Fibroblast of pulmonary artery (primary cell): ENCODE data around the gene TRPM1.

ENCODE experiments used
- DNase-seq: peaks from one replicate; pipeline ENCODE4 v3.0.0-alpha.2; 2010; ENCODE audit warnings: low read depth
- H3K4me3 ChIP-seq: replicated peaks from 2 replicates; pipeline ENCODE4 v1.5.1; 2011; ENCODE audit warnings: low read depth, mild to moderate bottlenecking, control low read depth, low read length, moderate library complexity
- TF ChIP-seq, protein P1 (sequence below): IDR thresholded peaks from 2 replicates; pipeline ENCODE4 v1.5.1; 2011; ENCODE audit warnings: mild to moderate bottlenecking, control low read depth, low read length, inconsistent platforms; ENCODE audit errors: missing control alignments

TRPM1 gene

DNA sequence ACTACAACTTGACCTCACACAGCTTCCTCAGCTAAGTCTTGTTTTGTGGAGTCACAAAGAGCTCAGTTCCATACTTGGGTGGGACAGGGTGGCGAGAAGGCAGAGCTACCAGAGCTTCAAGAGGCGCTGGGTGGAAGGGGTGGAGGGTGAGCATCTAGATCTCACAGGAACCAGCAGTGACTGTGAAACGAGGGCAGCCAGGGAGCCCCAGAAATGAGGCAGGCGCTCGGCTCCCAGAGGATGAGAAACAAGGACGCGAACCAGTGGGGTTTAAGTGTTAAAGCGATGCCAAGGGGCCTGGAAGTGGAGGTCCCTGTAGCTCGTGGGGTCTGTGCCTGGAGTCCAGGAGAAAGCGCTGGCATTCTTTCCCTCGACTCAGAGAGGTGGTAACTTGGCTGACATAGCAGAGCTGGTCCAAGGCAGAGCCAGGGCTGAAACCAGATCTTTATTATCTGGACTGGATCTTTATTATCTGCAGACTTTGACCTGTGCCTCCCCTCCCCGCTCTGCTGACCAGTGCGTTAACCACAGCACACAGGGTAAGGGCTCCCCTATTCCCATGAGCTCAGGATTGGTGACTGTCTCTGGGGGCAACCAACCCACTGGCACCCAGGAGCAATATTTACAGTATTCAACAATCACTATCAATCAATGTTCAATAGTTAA lies 26.2 kb upstream of the TRPM1 start:
- H3K4me3 ChIP-seq = no peak overlapping the region
- no peak for DNase-seq
- TF ChIP-seq, protein P1, sequence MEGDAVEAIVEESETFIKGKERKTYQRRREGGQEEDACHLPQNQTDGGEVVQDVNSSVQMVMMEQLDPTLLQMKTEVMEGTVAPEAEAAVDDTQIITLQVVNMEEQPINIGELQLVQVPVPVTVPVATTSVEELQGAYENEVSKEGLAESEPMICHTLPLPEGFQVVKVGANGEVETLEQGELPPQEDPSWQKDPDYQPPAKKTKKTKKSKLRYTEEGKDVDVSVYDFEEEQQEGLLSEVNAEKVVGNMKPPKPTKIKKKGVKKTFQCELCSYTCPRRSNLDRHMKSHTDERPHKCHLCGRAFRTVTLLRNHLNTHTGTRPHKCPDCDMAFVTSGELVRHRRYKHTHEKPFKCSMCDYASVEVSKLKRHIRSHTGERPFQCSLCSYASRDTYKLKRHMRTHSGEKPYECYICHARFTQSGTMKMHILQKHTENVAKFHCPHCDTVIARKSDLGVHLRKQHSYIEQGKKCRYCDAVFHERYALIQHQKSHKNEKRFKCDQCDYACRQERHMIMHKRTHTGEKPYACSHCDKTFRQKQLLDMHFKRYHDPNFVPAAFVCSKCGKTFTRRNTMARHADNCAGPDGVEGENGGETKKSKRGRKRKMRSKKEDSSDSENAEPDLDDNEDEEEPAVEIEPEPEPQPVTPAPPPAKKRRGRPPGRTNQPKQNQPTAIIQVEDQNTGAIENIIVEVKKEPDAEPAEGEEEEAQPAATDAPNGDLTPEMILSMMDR = no peak

DNA sequence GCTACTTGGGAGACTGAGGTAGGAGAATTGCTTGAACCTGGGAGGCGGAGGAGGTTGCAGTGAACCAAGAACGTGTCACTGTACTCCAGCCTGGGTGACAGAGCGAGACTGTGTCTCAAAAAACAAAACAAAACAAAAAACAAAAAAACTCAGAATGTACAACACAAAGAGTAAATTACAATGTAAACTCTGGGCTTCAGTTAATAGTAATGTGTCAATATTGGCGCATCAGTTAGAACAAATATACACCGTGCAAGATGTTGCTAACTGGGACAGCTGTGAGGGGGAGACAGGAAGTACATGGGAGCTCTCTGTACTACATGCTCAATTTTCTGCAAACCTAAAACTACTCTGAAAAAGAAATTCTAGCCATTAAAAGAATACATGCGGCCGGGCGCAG lies 23.5 kb upstream of the TRPM1 start:
- DNase-seq = no peak
- H3K4me3 ChIP-seq = no peak overlapping the region
- TF ChIP-seq, protein P1 = no peak

DNA sequence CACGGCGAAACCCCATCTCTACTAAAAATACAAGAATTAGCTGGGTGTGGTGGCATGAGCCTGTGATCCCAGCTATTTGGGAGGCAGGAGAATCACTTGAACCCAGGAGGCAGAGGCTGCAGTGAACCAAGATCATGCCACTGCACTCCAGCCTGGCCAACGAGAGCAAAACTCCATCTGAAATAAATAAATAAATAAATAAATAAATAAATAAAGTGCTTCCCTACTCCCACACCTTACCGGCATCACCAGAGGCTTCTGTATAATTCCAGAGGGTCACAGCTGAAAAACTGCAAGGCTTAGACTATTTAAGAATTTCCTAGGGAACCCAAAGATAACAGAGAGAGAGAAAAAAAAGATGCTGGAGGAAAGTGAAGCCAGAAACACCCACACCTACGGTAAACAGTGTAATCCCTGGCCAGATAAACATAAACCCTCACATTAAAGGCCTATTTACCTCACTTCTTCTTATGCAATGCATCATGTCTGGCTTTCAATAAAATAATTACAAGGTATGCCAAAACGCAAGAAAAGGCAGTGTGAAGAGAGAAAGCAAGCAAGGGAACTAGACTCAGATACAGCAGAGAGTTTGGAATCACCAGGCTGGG lies 15.0 kb upstream of the TRPM1 start:
- TF ChIP-seq, protein P1 = no peak
- no peak for DNase-seq
- no peak overlapping the region for H3K4me3 ChIP-seq

DNA sequence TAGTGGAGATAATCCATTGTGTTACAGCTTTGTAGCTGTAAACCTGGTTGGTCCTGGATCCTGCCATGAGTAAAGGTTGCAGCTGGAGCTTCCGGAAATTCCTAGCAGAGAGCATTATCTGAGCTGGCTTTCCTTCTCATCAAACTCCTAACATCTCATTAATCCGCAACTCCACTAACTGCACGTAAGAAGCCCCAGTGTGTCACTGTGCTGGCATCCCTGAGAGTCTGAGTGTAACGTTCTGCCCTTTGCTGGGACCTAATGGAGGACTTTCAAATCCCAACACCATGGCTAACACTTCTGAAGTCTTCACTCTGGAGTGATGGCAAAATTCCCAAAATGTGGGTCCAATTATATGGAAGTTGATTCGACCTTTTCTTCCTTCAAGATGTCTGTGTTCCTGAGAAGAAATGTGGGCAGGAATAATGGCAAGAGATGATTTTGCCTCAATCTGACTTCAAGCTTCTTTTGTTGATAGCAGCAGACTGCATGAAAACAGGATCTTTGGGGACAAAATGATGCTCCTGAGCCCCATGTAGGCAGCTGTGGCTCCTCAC lies 9.6 kb upstream of the TRPM1 start:
- peak; percentile 20 for DNase-seq
- TF ChIP-seq, protein P1 = no peak
- no peak overlapping the region for H3K4me3 ChIP-seq

DNA sequence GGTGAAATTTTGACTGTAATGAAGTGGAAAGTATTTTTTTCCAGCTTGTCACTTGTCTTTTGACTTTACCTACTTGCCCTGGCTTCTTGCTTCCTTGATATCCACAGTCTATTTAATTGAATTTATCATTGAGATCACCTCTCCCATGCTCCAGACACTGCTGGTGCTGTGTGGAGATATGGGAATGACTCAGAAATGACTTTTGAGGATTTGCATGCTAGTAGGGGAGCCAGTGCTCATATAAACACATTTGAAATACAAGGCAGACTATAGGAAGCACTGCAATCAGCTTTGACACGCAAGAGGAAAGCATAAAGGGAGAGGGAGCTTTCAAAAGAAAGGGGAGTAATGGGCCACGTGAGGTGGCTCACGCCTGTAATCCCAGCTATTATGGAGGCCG lies 7.3 kb upstream of the TRPM1 start:
- DNase-seq = no peak
- TF ChIP-seq, protein P1 = no peak
- no peak overlapping the region for H3K4me3 ChIP-seq

DNA sequence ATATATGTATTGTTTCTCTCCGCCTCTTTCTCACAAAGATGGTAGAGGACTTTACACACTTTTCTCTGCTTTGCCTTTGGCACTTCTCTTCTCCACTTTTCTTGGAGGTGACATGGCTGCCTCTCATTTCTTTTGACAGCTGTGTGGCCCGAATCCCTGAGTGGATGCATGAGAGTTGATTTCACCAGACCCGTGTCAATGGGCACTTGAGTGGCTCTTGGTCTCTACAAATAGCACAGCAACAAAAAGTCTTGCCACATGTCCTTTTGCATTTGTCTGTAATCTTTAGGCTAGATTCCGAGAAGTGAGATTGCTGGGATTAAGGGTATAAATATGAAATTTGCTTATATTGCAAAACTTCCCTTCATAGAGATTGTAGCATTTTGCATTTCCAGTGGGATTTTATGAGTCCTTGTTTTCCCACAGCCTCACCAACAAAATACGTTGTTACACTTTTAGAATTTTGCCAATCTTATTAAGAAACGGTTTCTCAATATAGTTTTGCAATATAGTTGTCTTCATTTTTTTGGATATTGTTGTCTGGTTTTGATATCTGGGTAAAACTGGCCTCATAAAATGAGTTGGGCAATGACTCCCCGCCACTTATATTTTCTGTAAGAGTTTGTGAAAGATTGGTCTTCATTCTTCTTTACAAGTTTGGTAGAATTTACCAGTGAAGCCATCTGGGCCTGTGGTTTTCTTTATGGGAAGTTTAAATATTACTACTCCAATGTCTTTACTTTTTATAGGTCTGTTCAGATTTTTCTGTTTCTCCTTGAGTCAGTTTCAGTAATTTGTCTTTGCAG lies 5.2 kb upstream of the TRPM1 start:
- TF ChIP-seq, protein P1 = no peak
- no peak for DNase-seq
- H3K4me3 ChIP-seq = no peak overlapping the region
